HFF-Myc (cell line): Measurements from ENCODE around the gene MVD.

Experiments used
- DNase-seq: peaks from one replicate; pipeline ENCODE4 v3.0.0-alpha.2; 2011; ENCODE audit warnings: low read depth; ENCODE audit errors: extremely low read depth
- H3K4me3 ChIP-seq: replicated peaks from 2 replicates; pipeline ENCODE4 v1.5.1; 2011; ENCODE audit warnings: low read depth, mild to moderate bottlenecking, control low read depth, low read length
- CTCF ChIP-seq: IDR thresholded peaks from 2 replicates; pipeline ENCODE4 v1.5.1; 2012; ENCODE audit warnings: mild to moderate bottlenecking, low read depth, low read length, control low read depth; ENCODE audit errors: missing control alignments

The MVD gene

GRCh38 chr16:88654363-88655052 lies 8.4 kb downstream of the MVD start:
- TF ChIP-seq CTCF: no peak
- no peak for DNase-seq

GRCh38 chr16:88653596-88654362 lies 9.1 kb downstream of the MVD start:
- TF ChIP-seq CTCF: no peak
- H3K4me3 ChIP-seq: no peak overlapping the region
- no peak for DNase-seq

More at GRCh38 chr16:88654363-88655052, 8.4 kb downstream of the MVD start:
- no peak overlapping the region for H3K4me3 ChIP-seq

GRCh38 chr16:88653101-88653500 lies 9.8 kb downstream of the MVD start:
- TF ChIP-seq CTCF: no peak
- H3K4me3 ChIP-seq: no peak overlapping the region
- no peak for DNase-seq

- no peak for TF ChIP-seq CTCF
- DNase-seq: no peak
- H3K4me3 ChIP-seq: no peak overlapping the region
Observed at GRCh38 chr16:88652762-88653063, 10.2 kb downstream of the MVD start.

GRCh38 chr16:88651989-88652761 lies 10.7 kb downstream of the MVD start:
- no peak for DNase-seq
- no peak overlapping the region for H3K4me3 ChIP-seq

More at GRCh38 chr16:88651989-88652761, 10.7 kb downstream of the MVD start:
- TF ChIP-seq CTCF: no peak
